ENCODE measurements around the gene LRIG3. TPM values are rescaled to one million over a fixed set of nuclear protein-coding genes. Genes with fewer than 3 reads are reported as not detected.

The LRIG3 gene
- total and polyA plus RNA-seq, 3 experiments from 2014 or later = 0.22 TPM; not detected in 2

DNA sequence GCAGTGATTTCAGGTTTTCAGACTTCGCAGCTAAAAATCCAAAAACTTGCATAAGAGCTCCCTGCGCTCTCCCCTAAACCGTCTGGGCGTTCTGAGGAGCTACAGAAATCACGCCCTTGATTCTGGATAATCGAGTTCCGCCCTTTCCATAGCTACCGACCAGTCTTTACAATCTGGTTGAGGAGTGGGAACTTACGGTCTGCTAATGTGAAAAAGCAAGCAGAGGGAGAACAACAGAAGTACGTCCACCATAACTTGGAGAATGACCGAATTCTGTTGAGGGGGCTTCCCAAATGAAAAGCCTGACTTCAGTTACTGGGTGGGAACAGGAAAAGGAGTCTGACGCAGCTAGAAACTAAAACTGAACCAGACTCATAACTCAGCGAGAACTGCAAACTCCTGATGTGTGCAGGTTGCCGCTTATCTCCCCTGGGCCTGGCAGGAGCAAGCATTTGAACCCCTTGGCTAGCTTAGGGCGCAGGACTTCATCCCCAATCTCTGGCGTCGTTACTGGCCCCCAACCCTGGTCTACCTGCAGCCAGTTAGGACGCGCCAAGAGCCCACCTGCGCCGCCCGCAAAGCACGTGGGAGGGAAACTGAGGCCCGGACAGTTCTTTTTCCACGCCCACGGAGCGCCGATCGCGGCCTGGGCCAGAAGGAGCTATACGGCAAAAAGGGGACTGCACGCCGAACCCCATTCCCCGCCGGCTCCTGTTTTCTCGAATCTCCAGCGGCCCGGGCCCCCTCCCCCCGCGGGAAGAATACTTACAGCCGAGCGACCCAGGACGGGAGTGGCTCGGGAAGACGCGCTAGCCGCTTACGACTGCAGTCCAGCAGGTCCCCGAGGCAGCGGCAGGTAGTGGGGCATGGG is 838 bp downstream of the LRIG3 start:
- Histone ChIP-seq H3K27ac (ENCODE audit: low read depth, low read length) (no peak overlapping the region), H3K4me1 (ENCODE audit: insufficient read depth, low read length) (no peaks in the 10 kb centered on the region), H3K4me3 (ENCODE audit: low read length) (no peak overlapping the region), H3K9me3 (ENCODE audit: low read length) (no peaks in the 10 kb centered on the region), H3K36me3 (ENCODE audit: insufficient read depth, low read length) (no peaks in the 10 kb centered on the region), H3K27me3 (ENCODE audit: insufficient read depth, low read length, poor library complexity, severe bottlenecking) (no peaks in the 10 kb centered on the region)
- Mint-ChIP-seq H3K36me3 (no peaks in the 10 kb centered on the region), H3K27ac (no peak overlapping the region), H3K27me3 (peaks cover 5 to 33% of the 10 kb centered on the region in 2 donors), H3K9me3 (peaks cover 0 to 5% (median 0%) of the 10 kb centered on the region in 5 donors), H3K4me1 (peaks cover 0 to 5% (median 0%) of the 10 kb centered on the region in 3 donors), H3K4me3 (peak overlapping the region in 2 of 7 donors; percentile 13 to 32)
- POLR2A ChIA-PET = no interaction called here
- CTCF ChIA-PET = no interaction called here
- DNase-seq = no peak

DNA sequence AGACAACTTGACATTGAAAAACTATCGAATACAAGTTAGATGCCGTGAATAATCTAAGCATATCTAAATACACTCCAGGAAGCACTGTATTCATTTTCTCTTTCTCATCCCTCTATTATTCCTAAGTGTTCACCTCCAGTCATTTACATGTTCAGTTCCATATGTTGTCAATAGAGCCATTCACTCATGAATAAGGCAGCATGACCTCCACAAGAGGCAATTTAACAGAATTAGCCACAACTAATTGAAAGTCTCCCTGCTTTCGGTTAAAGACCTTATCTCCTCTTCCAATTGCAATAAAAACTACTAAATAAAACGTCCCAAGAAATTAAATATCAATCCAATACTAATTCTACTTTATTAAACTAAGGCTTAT is 1.8 kb downstream of the LRIG3 start:
- no peak overlapping the region for H3K27ac Mint-ChIP-seq
- POLR2A ChIA-PET = no interaction called here
- no peaks in the 10 kb centered on the region for H3K27me3 ChIP-seq (ENCODE audit: insufficient read depth, low read length, poor library complexity, severe bottlenecking)
- no peak for DNase-seq
- peaks cover 5 to 33% of the 10 kb centered on the region in 2 donors for H3K27me3 Mint-ChIP-seq
- H3K9me3 ChIP-seq (ENCODE audit: low read length) = no peaks in the 10 kb centered on the region
- peaks cover 0 to 5% (median 0%) of the 10 kb centered on the region in 3 donors for H3K4me1 Mint-ChIP-seq
- no peaks in the 10 kb centered on the region for H3K4me1 ChIP-seq (ENCODE audit: insufficient read depth, low read length)
- H3K4me3 Mint-ChIP-seq = no peak overlapping the region
- no peaks in the 10 kb centered on the region for H3K36me3 ChIP-seq (ENCODE audit: insufficient read depth, low read length)
- peaks cover 0 to 2% (median 0%) of the 10 kb centered on the region in 5 donors for H3K9me3 Mint-ChIP-seq
- no peak overlapping the region for H3K27ac ChIP-seq (ENCODE audit: low read depth, low read length)
- H3K36me3 Mint-ChIP-seq = no peaks in the 10 kb centered on the region
- H3K4me3 ChIP-seq (ENCODE audit: low read length) = no peak overlapping the region
- CTCF ChIA-PET = no interaction called here

DNA sequence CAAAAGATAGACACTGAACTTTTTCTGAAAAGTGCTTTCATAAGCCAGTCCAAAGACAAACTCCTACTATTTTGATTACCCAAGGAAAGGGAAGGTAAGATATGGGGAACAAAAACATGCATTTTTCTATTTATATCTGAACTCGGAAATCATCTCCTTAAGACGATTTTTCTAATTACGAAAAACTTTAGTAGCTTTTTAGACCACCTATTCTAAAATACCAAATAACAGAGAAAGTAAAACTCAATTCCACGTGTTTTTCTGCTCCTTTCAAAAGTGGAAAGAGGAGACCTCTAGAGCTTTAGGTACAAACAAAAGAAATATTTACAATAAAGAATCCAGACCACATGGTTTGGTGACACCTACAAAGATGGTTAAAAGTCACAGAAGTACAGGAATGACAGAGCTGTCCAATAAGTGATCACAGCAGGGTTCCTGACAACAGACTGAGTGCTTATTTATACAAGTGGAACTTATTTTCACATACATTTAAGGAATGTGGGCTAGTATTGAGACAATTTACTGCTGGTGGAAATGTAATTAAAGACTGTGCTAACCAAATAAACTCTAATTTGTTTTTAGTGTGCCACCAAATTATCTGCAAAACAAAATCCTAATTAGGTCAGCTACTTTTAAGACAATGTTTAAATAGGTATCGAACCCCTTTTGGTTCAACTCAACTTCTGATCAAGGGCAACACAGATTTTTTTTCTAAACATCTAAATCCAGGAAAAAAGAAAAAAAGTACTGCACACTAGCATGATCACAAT is 2.4 kb downstream of the LRIG3 start:
- no peaks in the 10 kb centered on the region for H3K9me3 Mint-ChIP-seq
- Histone ChIP-seq H3K36me3 (ENCODE audit: insufficient read depth, low read length) (no peaks in the 10 kb centered on the region), H3K4me3 (ENCODE audit: low read length) (no peak overlapping the region), H3K9me3 (ENCODE audit: low read length) (no peaks in the 10 kb centered on the region), H3K27me3 (ENCODE audit: insufficient read depth, low read length, poor library complexity, severe bottlenecking) (no peaks in the 10 kb centered on the region), H3K27ac (ENCODE audit: low read depth, low read length) (no peak overlapping the region), H3K4me1 (ENCODE audit: insufficient read depth, low read length) (no peaks in the 10 kb centered on the region)
- peaks cover 0 to 5% (median 0%) of the 10 kb centered on the region in 3 donors for H3K4me1 Mint-ChIP-seq
- ChIA-PET CTCF (no interaction called here), POLR2A (no interaction called here)
- H3K27ac Mint-ChIP-seq = no peak overlapping the region
- H3K27me3 Mint-ChIP-seq = peaks cover 5 to 33% of the 10 kb centered on the region in 2 donors
- H3K4me3 Mint-ChIP-seq = no peak overlapping the region
- no peak for DNase-seq
- H3K36me3 Mint-ChIP-seq = no peaks in the 10 kb centered on the region

- H3K27ac ChIP-seq (ENCODE audit: low read depth, low read length) = no peak overlapping the region
- no peaks in the 10 kb centered on the region for H3K27me3 ChIP-seq (ENCODE audit: insufficient read depth, low read length, poor library complexity, severe bottlenecking)
- DNase-seq = no peak
- Mint-ChIP-seq H3K4me3 (no peak overlapping the region), H3K27ac (no peak overlapping the region), H3K9me3 (no peaks in the 10 kb centered on the region), H3K27me3 (peaks cover 5 to 27% of the 10 kb centered on the region in 2 donors), H3K36me3 (no peaks in the 10 kb centered on the region), H3K4me1 (peaks cover 0 to 5% (median 0%) of the 10 kb centered on the region in 3 donors)
- H3K4me3 ChIP-seq (ENCODE audit: low read length) = no peak overlapping the region
- H3K9me3 ChIP-seq (ENCODE audit: low read length) = no peaks in the 10 kb centered on the region
- CTCF ChIA-PET = no interaction called here
- POLR2A ChIA-PET = no interaction called here
- no peaks in the 10 kb centered on the region for H3K4me1 ChIP-seq (ENCODE audit: insufficient read depth, low read length)
- H3K36me3 ChIP-seq (ENCODE audit: insufficient read depth, low read length) = no peaks in the 10 kb centered on the region
These were observed 3.3 kb downstream of the LRIG3 start for GRCh38 chr12:58916921-58917511.

DNA sequence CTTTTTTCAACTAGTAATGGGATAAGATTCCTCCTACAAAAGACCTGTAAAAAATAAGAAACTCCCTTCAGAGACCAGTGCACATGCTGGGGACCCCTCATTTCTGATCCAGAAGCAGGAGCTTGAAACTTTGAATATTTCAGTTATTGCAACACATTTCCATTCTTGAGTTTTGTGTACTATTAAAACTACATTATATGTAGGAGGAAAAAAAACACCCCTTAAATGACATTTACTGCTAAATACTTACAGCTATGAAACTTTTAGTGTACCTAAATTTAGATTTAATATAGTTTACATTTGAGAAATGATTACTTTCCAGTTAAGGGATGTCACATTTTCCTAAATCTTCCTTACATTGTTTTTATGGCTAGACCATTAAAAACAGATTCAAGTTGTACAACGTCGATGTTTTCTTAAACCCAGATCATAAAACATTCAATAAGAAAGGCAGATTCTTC is 4.1 kb downstream of the LRIG3 start:
- Mint-ChIP-seq H3K9me3 (peaks cover 0 to 2% (median 0%) of the 10 kb centered on the region in 5 donors), H3K27me3 (peaks cover 5 to 22% of the 10 kb centered on the region in 2 donors), H3K36me3 (peaks cover 0 to 2% (median 0%) of the 10 kb centered on the region in 3 donors), H3K4me3 (no peak overlapping the region), H3K27ac (no peak overlapping the region), H3K4me1 (peaks cover 0 to 5% (median 0%) of the 10 kb centered on the region in 3 donors)
- no peaks in the 10 kb centered on the region for H3K27me3 ChIP-seq (ENCODE audit: insufficient read depth, low read length, poor library complexity, severe bottlenecking)
- ChIA-PET POLR2A (no interaction called here), CTCF (no interaction called here)
- no peaks in the 10 kb centered on the region for H3K36me3 ChIP-seq (ENCODE audit: insufficient read depth, low read length)
- H3K27ac ChIP-seq (ENCODE audit: low read depth, low read length) = no peak overlapping the region
- H3K9me3 ChIP-seq (ENCODE audit: low read length) = no peaks in the 10 kb centered on the region
- no peak overlapping the region for H3K4me3 ChIP-seq (ENCODE audit: low read length)
- H3K4me1 ChIP-seq (ENCODE audit: insufficient read depth, low read length) = no peaks in the 10 kb centered on the region
- DNase-seq = no peak

DNA sequence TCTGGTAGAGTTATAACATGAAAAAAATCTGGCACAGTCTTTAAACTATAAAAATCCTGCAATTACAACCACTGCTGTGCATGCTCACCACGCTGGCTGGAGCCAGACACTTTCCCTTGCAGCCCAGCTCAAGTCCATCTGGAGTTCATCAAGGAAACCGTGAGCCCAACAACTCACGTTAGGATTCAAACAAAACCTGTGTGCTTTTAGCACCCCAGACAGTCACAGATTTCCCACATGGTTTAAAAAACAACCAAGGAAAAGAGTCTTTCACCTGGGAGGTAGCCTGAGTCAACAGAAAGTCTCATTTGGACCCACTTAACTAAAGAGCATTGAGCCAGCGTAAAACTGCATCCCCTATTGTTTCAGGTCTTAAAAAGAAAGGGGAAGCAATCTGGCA is 4.7 kb downstream of the LRIG3 start:
- no peaks in the 10 kb centered on the region for H3K4me1 ChIP-seq (ENCODE audit: insufficient read depth, low read length)
- H3K4me3 Mint-ChIP-seq = no peak overlapping the region
- no peaks in the 10 kb centered on the region for H3K36me3 ChIP-seq (ENCODE audit: insufficient read depth, low read length)
- no peak overlapping the region for H3K4me3 ChIP-seq (ENCODE audit: low read length)
- POLR2A ChIA-PET = no interaction called here
- peaks cover 0 to 3% (median 0%) of the 10 kb centered on the region in 3 donors for H3K4me1 Mint-ChIP-seq
- CTCF ChIA-PET = no interaction called here
- no peaks in the 10 kb centered on the region for H3K27me3 ChIP-seq (ENCODE audit: insufficient read depth, low read length, poor library complexity, severe bottlenecking)
- peaks cover 5 to 18% of the 10 kb centered on the region in 2 donors for H3K27me3 Mint-ChIP-seq
- peaks cover 0 to 2% (median 0%) of the 10 kb centered on the region in 3 donors for H3K36me3 Mint-ChIP-seq
- H3K9me3 Mint-ChIP-seq = peaks cover 0 to 2% (median 0%) of the 10 kb centered on the region in 5 donors
- no peaks in the 10 kb centered on the region for H3K9me3 ChIP-seq (ENCODE audit: low read length)
- H3K27ac Mint-ChIP-seq = no peak overlapping the region
- H3K27ac ChIP-seq (ENCODE audit: low read depth, low read length) = no peak overlapping the region
- DNase-seq = no peak

GRCh38 chr12:58915037-58915436 is 5.3 kb downstream of the LRIG3 start:
- H3K27me3 Mint-ChIP-seq = peaks cover 5 to 16% of the 10 kb centered on the region in 2 donors
- H3K4me1 ChIP-seq (ENCODE audit: insufficient read depth, low read length) = no peaks in the 10 kb centered on the region
- no peak for DNase-seq

DNA sequence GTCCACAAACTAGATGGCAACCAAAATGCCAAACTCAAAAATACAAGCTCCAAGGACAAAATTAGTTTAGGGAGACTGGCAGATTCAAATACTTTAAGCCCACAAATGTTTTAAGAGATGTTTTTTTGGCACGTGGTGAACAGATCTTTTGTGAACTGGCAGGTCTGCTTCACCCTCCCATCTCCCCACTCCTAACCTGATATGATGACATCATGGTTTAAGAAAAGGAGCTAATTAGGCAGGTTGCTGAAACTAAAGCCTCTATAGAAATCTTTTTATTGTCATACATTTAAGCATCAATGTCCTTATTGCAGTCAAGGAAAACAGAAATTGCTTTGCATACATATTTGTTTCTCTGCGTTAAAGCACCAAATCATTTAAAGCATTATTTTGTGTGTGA is 5.8 kb downstream of the LRIG3 start:
- Mint-ChIP-seq H3K27me3 (peaks cover 5 to 14% of the 10 kb centered on the region in 2 donors), H3K4me1 (no peaks in the 10 kb centered on the region), H3K9me3 (peaks cover 0 to 2% (median 0%) of the 10 kb centered on the region in 5 donors), H3K27ac (no peak overlapping the region), H3K4me3 (no peak overlapping the region), H3K36me3 (peaks cover 0 to 2% (median 0%) of the 10 kb centered on the region in 3 donors)
- no peak for DNase-seq
- no peak overlapping the region for H3K4me3 ChIP-seq (ENCODE audit: low read length)
- ChIA-PET CTCF (no interaction called here), POLR2A (no interaction called here)
- H3K36me3 ChIP-seq (ENCODE audit: insufficient read depth, low read length) = no peaks in the 10 kb centered on the region
- H3K4me1 ChIP-seq (ENCODE audit: insufficient read depth, low read length) = no peaks in the 10 kb centered on the region
- H3K27me3 ChIP-seq (ENCODE audit: insufficient read depth, low read length, poor library complexity, severe bottlenecking) = no peaks in the 10 kb centered on the region
- H3K9me3 ChIP-seq (ENCODE audit: low read length) = no peaks in the 10 kb centered on the region
- no peak overlapping the region for H3K27ac ChIP-seq (ENCODE audit: low read depth, low read length)

More at GRCh38 chr12:58915037-58915436, 5.3 kb downstream of the LRIG3 start:
- H3K4me3 ChIP-seq (ENCODE audit: low read length) = no peak overlapping the region
- H3K4me3 Mint-ChIP-seq = no peak overlapping the region
- no peak overlapping the region for H3K27ac ChIP-seq (ENCODE audit: low read depth, low read length)
- H3K4me1 Mint-ChIP-seq = no peaks in the 10 kb centered on the region
- ChIA-PET POLR2A (no interaction called here), CTCF (no interaction called here)
- no peaks in the 10 kb centered on the region for H3K27me3 ChIP-seq (ENCODE audit: insufficient read depth, low read length, poor library complexity, severe bottlenecking)
- no peaks in the 10 kb centered on the region for H3K36me3 ChIP-seq (ENCODE audit: insufficient read depth, low read length)
- H3K9me3 Mint-ChIP-seq = peaks cover 0 to 2% (median 0%) of the 10 kb centered on the region in 5 donors
- peaks cover 0 to 2% (median 0%) of the 10 kb centered on the region in 3 donors for H3K36me3 Mint-ChIP-seq
- H3K9me3 ChIP-seq (ENCODE audit: low read length) = no peaks in the 10 kb centered on the region
- no peak overlapping the region for H3K27ac Mint-ChIP-seq
